Measurements from ENCODE around the gene CD48. TPM values are rescaled to one million over a fixed set of nuclear protein-coding genes. Genes with fewer than 3 reads are reported as not detected.

The CD48 gene
- total and polyA plus RNA-seq, 2 of the 4 experiments (the other 2 are of a cell fraction), result not detected

- Histone ChIP-seq H2BK120ac (ENCODE audit: low read depth, low read length) (no peak overlapping the region), H3K23ac (ENCODE audit: low read depth, low read length) (no peak overlapping the region), H3K4me2 (ENCODE audit: low read depth, low read length) (no peak overlapping the region), H3K4me1 (ENCODE audit: control insufficient read depth, insufficient read depth, low read length) (no peaks in the 10 kb centered on the region), H2BK5ac (ENCODE audit: low read depth, low read length, poor library complexity, severe bottlenecking) (no peak overlapping the region), H3K56ac (ENCODE audit: extremely low read depth, insufficient read depth, low read length) (no peak overlapping the region), H2AK9ac (replicated peaks; ENCODE audit: low read depth, low read length, poor library complexity) (no peak overlapping the region), H2AK5ac (ENCODE audit: low read depth, low read length) (no peak overlapping the region), H2AFZ (replicated peaks; ENCODE audit: low read length, poor library complexity) (no peak overlapping the region), H3K79me1 (ENCODE audit: low read depth in 1 of 2, low read length in 2 of 2) (no peaks in the 10 kb centered on the region), H2BK20ac (ENCODE audit: low read depth, low read length) (no peak overlapping the region), H3K18ac (ENCODE audit: low read depth, low read length) (no peak overlapping the region), H3K9me1 (ENCODE audit: insufficient read depth, low read length) (no peaks in the 10 kb centered on the region), H3K9me3 (ENCODE audit: control insufficient read depth, insufficient read depth, low read length) (no peaks in the 10 kb centered on the region), H3K9ac (ENCODE audit: low read depth, low read length) (no peak overlapping the region), H3K27me3 (ENCODE audit: control insufficient read depth, insufficient read depth, low read length) (no peaks in the 10 kb centered on the region; the same call in 1 of the 2 replicates), H4K5ac (ENCODE audit: low read depth, low read length) (no peak overlapping the region), H3K36me3 (ENCODE audit: control insufficient read depth, insufficient read depth, low read length) (no peaks in the 10 kb centered on the region), H4K91ac (ENCODE audit: insufficient read depth, low read depth, low read length) (no peak overlapping the region), H3K4ac (ENCODE audit: low read depth, low read length) (no peak overlapping the region), H3K4me3 (ENCODE audit: insufficient read depth, low read depth, low read length) (no peak overlapping the region), H2BK15ac (ENCODE audit: low read depth, low read length) (no peak overlapping the region), H4K8ac (ENCODE audit: low read depth in 2 of 2, low read length in 2 of 2) (no peak overlapping the region), H4K20me1 (ENCODE audit: insufficient read depth, low read length) (no peaks in the 10 kb centered on the region), H3K14ac (replicated peaks; ENCODE audit: low read depth, low read length) (no peak overlapping the region), H3K27ac (ENCODE audit: insufficient read depth, low read length) (no peak overlapping the region)
- ChIA-PET POLR2A (ENCODE audit: unreplicated experiment) (no interaction called here), CTCF (interaction anchor here (1.1 kb wide), 1 partner anchor 18 kb away, joined by 3 read pairs; no protein-coding TSS in a partner anchor)
- in situ Hi-C loops (cut with MboI; ENCODE audit: low sequenced_read_pairs), result no loop called here
- dilution Hi-C loops (cut with HindIII; ENCODE audit: low sequenced_read_pairs, unreplicated experiment), result no loop called here
- ATAC-seq (ENCODE audit: low read depth) (no peak), DNase-seq (no peak)
- TF ChIP-seq POLR2A (IDR thresholded peaks at IDR 0.05; ENCODE audit: low read depth, low read length) (no peak), MAFK (IDR thresholded peaks at IDR 0.05; ENCODE audit: low read depth, low read length) (no peak), RFX5 (IDR thresholded peaks at IDR 0.05; ENCODE audit: low read depth, low read length) (no peak)
- TF ChIP-seq, protein P1, sequence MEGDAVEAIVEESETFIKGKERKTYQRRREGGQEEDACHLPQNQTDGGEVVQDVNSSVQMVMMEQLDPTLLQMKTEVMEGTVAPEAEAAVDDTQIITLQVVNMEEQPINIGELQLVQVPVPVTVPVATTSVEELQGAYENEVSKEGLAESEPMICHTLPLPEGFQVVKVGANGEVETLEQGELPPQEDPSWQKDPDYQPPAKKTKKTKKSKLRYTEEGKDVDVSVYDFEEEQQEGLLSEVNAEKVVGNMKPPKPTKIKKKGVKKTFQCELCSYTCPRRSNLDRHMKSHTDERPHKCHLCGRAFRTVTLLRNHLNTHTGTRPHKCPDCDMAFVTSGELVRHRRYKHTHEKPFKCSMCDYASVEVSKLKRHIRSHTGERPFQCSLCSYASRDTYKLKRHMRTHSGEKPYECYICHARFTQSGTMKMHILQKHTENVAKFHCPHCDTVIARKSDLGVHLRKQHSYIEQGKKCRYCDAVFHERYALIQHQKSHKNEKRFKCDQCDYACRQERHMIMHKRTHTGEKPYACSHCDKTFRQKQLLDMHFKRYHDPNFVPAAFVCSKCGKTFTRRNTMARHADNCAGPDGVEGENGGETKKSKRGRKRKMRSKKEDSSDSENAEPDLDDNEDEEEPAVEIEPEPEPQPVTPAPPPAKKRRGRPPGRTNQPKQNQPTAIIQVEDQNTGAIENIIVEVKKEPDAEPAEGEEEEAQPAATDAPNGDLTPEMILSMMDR (conservative IDR thresholded peaks at IDR 0.05; ENCODE audit: low read depth, low read length), result no peak
- intact Hi-C loops (cut with micrococcal nuclease), result loop anchor here (1.0 to 5.0 kb wide), 4 partner anchors 224 to 412 kb away; partner anchors contain the start of gene KLHDC9
- no TSS peak for BruUV-seq (replicated peaks)
Measured at GRCh38 chr1:160727316-160727640, 15.7 kb upstream of the CD48 start.
